Colonic mucosa (tissue), 4 donors: ENCODE data around the gene DCAF6. TPM values are rescaled to one million over a fixed set of nuclear protein-coding genes. Genes with fewer than 3 reads are reported as not detected.

Source experiments
- DNase-seq: peaks from one replicate; pipeline ENCODE4 v3.0.0-alpha.2; 2020
- H3K27ac ChIP-seq: fragments of 200-600 bp; one replicate; pipeline ENCODE4 v1.8.0; 2021
- H3K27me3 ChIP-seq: fragments of 200-600 bp; one replicate; pipeline ENCODE4 v1.8.0; 2021
- H3K36me3 ChIP-seq: fragments of 200-600 bp; one replicate; pipeline ENCODE4 v1.8.0; 2021
- H3K4me1 ChIP-seq: fragments of 200-600 bp; one replicate; pipeline ENCODE4 v1.8.0; 2021; ENCODE audit warnings: mild to moderate bottlenecking
- H3K4me3 ChIP-seq: fragments of 200-600 bp; one replicate; pipeline ENCODE4 v1.8.0; 2021
- H3K9ac ChIP-seq, 2 donors: one replicate each; pipeline ENCODE4 v1.7.0; 2013; ENCODE audit warnings: control low read depth in 2 of 2, low read depth in 2 of 2, low read length in 2 of 2
- H3K9me3 ChIP-seq: fragments of 200-600 bp; one replicate; pipeline ENCODE4 v1.8.0; 2021
- intact Hi-C: fragments of 100-400 bp; cut with DNase I; formaldehyde crosslinking; loops from one replicate; pipeline ENCODE4 v1.14.1; 2022
- total RNA-seq, 2 donors: library from RNA; stranded (reverse); fragmentation: NEBNext Ultra II Directional in 1 of 2; extraction: Animal tissue kit (Norgen Biotek cat#: 25700) in 1 of 2; gene quantifications; one replicate each; pipeline ENCODE4 v1.2.1, GENCODE V29; 2021
- TF ChIP-seq, protein P1 (sequence below): fragments of 200-600 bp; IDR thresholded peaks from one replicate; pipeline ENCODE4 v1.8.0; 2022; ENCODE audit warnings: antibody characterized with exemption, mild to moderate bottlenecking
- donor health status: healthy.
- donor health status: DM: no; HTN: no; CAD: no.
- donor health status: DM: no; HTN: no; CAD: no.

The DCAF6 gene
- total RNA-seq, 2 donors from 2014 or later = 47.2 to 67.0 TPM

DNA sequence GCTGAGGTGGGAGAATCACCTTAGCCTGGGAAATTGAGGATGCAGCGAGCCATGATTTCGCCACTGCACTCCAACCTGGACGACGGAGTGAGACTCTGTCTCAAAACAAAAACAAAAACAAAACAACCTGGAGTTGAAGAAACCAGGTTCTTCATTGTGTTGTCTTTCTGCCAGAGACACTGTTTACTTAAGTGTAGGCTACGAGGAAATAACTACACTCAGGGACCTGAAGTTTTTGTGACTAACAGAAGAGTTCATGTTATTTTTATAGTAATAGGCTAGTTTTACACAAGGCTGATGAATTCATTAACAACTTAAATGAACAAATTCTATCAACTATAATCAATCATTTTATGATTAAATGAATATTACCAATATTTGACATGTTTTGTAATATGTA is 98.9 kb downstream of the DCAF6 start:
- Histone ChIP-seq H3K27ac (no peak overlapping the region), H3K4me1 (no peaks in the 10 kb centered on the region), H3K9ac (no peak overlapping the region), H3K36me3 (no peaks in the 10 kb centered on the region), H3K27me3 (no peaks in the 10 kb centered on the region), H3K4me3 (no peak overlapping the region), H3K9me3 (no peaks in the 10 kb centered on the region)
- intact Hi-C loops = no loop called here
- TF ChIP-seq, protein P1, sequence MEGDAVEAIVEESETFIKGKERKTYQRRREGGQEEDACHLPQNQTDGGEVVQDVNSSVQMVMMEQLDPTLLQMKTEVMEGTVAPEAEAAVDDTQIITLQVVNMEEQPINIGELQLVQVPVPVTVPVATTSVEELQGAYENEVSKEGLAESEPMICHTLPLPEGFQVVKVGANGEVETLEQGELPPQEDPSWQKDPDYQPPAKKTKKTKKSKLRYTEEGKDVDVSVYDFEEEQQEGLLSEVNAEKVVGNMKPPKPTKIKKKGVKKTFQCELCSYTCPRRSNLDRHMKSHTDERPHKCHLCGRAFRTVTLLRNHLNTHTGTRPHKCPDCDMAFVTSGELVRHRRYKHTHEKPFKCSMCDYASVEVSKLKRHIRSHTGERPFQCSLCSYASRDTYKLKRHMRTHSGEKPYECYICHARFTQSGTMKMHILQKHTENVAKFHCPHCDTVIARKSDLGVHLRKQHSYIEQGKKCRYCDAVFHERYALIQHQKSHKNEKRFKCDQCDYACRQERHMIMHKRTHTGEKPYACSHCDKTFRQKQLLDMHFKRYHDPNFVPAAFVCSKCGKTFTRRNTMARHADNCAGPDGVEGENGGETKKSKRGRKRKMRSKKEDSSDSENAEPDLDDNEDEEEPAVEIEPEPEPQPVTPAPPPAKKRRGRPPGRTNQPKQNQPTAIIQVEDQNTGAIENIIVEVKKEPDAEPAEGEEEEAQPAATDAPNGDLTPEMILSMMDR = no peak
- no peak for DNase-seq

- H3K27me3 ChIP-seq = no peaks in the 10 kb centered on the region
- H3K36me3 ChIP-seq = peaks cover 14% of the 10 kb centered on the region
- intact Hi-C loops = no loop called here
Observed at GRCh38 chr1:168042362-168042761, 105.9 kb downstream of the DCAF6 start.

DNA sequence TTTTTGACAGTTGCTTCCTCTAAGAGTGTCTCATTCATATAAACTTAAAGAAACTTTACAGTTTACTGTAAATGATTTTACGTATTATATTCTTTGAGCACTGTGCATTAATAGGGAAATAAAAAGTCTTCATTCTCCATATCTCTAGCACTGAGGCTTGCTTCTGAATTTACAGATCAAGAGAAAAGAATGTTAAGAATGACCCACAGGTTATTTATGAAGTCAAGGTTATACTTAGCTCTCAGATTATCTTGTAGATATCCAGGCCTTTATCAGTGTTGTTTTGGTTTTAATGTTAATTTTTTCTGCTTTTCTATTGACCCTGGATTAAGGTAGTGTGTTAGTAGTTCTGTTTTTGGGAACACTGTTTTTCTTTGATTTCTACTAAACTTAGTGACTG is 108.8 kb downstream of the DCAF6 start:
- no peaks in the 10 kb centered on the region for H3K27me3 ChIP-seq
- TF ChIP-seq, protein P1 = no peak
- H3K27ac ChIP-seq = no peak overlapping the region
- DNase-seq = no peak
- H3K9ac ChIP-seq = no peak overlapping the region
- no peaks in the 10 kb centered on the region for H3K4me1 ChIP-seq
- peaks cover 14% of the 10 kb centered on the region for H3K36me3 ChIP-seq
- H3K9me3 ChIP-seq = no peaks in the 10 kb centered on the region
- H3K4me3 ChIP-seq = no peak overlapping the region
- intact Hi-C loops = no loop called here

More at GRCh38 chr1:168042362-168042761, 105.9 kb downstream of the DCAF6 start:
- Histone ChIP-seq H3K9me3 (no peaks in the 10 kb centered on the region), H3K4me3 (no peak overlapping the region), H3K9ac (no peak overlapping the region), H3K4me1 (no peaks in the 10 kb centered on the region), H3K27ac (no peak overlapping the region)
- DNase-seq = no peak
- TF ChIP-seq, protein P1 = no peak

DNA sequence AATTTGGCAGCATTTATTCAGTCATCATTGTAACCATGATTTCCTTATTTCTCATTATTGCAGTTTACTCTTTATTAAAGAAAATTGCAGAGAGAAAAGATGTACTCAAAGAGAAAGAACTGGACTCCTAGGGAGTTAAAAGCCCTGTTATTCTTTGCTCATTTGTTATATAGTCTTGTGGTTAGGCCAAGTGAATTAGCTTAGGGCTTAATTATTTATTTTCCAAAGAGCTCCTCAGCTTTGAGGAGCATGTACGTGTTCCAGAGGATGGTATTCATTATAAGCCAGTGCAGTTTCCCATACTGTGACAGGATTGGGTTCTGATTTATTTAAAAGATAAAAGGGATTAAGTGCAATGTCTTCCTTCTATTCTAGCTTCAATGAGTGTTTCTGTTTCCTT is 113.8 kb downstream of the DCAF6 start:
- no peaks in the 10 kb centered on the region for H3K4me1 ChIP-seq
- TF ChIP-seq, protein P1 = no peak
- H3K4me3 ChIP-seq = no peak overlapping the region
- H3K9me3 ChIP-seq = no peaks in the 10 kb centered on the region
- no peak overlapping the region for H3K9ac ChIP-seq
- DNase-seq = no peak
- H3K36me3 ChIP-seq = peaks cover 14% of the 10 kb centered on the region
- intact Hi-C loops = no loop called here
- H3K27ac ChIP-seq = no peak overlapping the region
- H3K27me3 ChIP-seq = no peaks in the 10 kb centered on the region

GRCh38 chr1:168050880-168051279 is 114.4 kb downstream of the DCAF6 start:
- no peak overlapping the region for H3K27ac ChIP-seq
- TF ChIP-seq, protein P1 = no peak

GRCh38 chr1:168053681-168054080 is 117.2 kb downstream of the DCAF6 start:
- H3K9ac ChIP-seq = no peak overlapping the region
- no peak overlapping the region for H3K27ac ChIP-seq
- H3K4me1 ChIP-seq = no peaks in the 10 kb centered on the region
- no peak for DNase-seq
- H3K36me3 ChIP-seq = no peaks in the 10 kb centered on the region
- H3K27me3 ChIP-seq = no peaks in the 10 kb centered on the region
- intact Hi-C loops = no loop called here
- TF ChIP-seq, protein P1 = no peak
- no peak overlapping the region for H3K4me3 ChIP-seq
- no peaks in the 10 kb centered on the region for H3K9me3 ChIP-seq

More at GRCh38 chr1:168050880-168051279, 114.4 kb downstream of the DCAF6 start:
- intact Hi-C loops = no loop called here
- peaks cover 13% of the 10 kb centered on the region for H3K36me3 ChIP-seq
- H3K4me3 ChIP-seq = no peak overlapping the region
- no peaks in the 10 kb centered on the region for H3K27me3 ChIP-seq
- H3K9ac ChIP-seq = no peak overlapping the region
- no peaks in the 10 kb centered on the region for H3K9me3 ChIP-seq
- DNase-seq = no peak
- H3K4me1 ChIP-seq = no peaks in the 10 kb centered on the region
